Measurements from ENCODE around the gene KCNC3.

Gene KCNC3

DNA sequence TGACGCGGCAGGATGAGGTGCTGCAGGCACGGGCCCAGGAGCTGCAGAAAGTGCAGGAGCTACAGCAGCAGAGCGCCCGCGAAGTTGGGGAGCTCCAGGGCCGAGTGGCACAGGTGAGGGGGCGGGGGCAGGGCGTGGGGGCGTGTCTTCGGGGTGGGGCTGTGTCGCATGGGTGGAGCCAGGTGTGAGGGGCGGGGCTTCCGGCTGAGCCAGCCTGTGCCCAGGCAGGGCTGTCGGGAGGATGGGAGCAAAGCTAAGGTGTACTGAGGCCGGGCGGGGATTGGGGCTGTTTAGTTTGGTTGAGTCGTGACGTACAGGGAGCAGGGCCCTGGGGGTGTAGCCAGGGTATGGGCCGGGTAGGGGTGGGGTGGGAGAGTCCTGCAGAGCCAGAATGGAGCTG, 62.3 kb downstream of the KCNC3 start:
- Histone ChIP-seq H3K4me1 (ENCODE audit: control insufficient read depth in 5 of 5, insufficient read depth in 5 of 5, low read length in 5 of 5) (no peaks in the 10 kb centered on the region), H3K36me3 (ENCODE audit: control insufficient read depth in 5 of 5, insufficient read depth in 5 of 5, low read length in 5 of 5) (peaks cover 0 to 31% (median 17%) of the 10 kb centered on the region in 5 donors), H3K27me3 (ENCODE audit: control insufficient read depth in 5 of 5, insufficient read depth in 4 of 5, low read length in 5 of 5) (peaks cover 0 to 4% (median 0%) of the 10 kb centered on the region in 5 donors), H3K9ac (ENCODE audit: low read length in 5 of 5) (no peak overlapping the region), H3K4me3 (ENCODE audit: low read depth in 1 of 5, low read length in 5 of 5) (no peak overlapping the region), H3K27ac (ENCODE audit: low read depth, low read length) (no peak overlapping the region), H3K9me3 (ENCODE audit: control insufficient read depth in 5 of 5, low read length in 5 of 5) (peaks cover 0 to 3% (median 0%) of the 10 kb centered on the region in 5 donors)

DNA sequence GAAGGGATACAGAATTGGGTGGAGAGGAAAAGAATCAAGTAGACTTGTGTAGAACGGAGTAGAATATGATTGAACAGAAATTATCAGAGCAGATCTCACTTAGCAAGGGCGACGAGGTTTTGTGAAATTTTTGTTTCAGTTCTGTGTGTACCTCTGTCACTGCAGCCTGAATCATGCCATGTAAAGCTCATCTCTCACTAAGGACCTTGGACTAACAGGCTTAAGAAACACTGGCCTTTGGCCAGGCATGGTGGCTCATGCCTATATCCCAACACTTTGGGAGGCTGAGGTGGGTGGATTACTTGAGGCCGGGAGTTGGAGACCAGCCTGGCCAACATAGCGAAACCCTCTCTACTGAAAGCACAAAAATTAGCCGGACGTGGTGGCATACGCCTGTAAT, 63.1 kb downstream of the KCNC3 start:
- H3K27me3 ChIP-seq (ENCODE audit: control insufficient read depth in 5 of 5, insufficient read depth in 4 of 5, low read length in 5 of 5), result peaks cover 0 to 4% (median 0%) of the 10 kb centered on the region in 5 donors
- H3K9me3 ChIP-seq (ENCODE audit: control insufficient read depth in 5 of 5, low read length in 5 of 5), result peaks cover 0 to 3% (median 0%) of the 10 kb centered on the region in 5 donors
- peaks cover 0 to 30% (median 13%) of the 10 kb centered on the region in 5 donors for H3K36me3 ChIP-seq (ENCODE audit: control insufficient read depth in 5 of 5, insufficient read depth in 5 of 5, low read length in 5 of 5)
- H3K4me3 ChIP-seq (ENCODE audit: low read depth in 1 of 5, low read length in 5 of 5), result no peak overlapping the region
- no peak overlapping the region for H3K9ac ChIP-seq (ENCODE audit: low read length in 5 of 5)
- H3K4me1 ChIP-seq (ENCODE audit: control insufficient read depth in 5 of 5, insufficient read depth in 5 of 5, low read length in 5 of 5), result no peaks in the 10 kb centered on the region
- no peak overlapping the region for H3K27ac ChIP-seq (ENCODE audit: low read depth, low read length)

DNA sequence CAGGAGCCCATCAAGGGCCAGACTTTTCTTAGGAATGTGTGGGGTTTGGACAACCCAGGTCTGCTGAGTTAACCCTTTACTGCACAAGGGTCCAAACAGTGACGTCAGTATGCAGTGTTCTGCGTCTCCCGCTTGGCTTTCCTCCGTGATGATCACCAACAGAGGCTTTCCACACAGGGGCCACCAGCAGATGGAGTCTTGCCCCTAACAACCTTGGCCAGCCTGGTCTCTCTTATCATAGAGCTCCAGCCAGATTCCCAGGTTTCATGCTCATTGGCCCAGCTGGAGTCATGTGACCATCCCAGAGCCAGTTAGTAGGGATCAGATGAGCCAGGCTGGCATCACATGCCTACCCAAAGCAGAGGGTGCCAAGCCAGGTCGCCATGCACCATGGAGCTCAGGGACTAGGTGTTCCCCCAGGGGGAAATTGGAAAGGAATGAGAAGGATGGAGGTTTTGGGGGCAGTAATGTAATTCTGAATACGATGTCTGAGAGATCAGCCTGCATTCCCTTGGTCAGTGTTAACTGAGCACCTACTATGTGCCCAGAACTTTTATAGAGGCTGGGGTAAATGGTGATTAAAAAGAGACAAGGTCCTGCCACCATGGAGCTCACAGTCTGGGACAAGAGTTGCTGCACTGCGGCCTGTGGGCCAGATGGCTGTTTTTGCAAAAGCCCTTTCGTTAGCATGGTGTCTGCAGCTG, 64.5 kb downstream of the KCNC3 start:
- Histone ChIP-seq H3K36me3 (ENCODE audit: control insufficient read depth in 5 of 5, insufficient read depth in 5 of 5, low read length in 5 of 5) (peaks cover 0 to 32% (median 11%) of the 10 kb centered on the region in 5 donors), H3K27me3 (ENCODE audit: control insufficient read depth in 5 of 5, insufficient read depth in 4 of 5, low read length in 5 of 5) (peaks cover 0 to 4% (median 0%) of the 10 kb centered on the region in 5 donors), H3K4me1 (ENCODE audit: control insufficient read depth in 5 of 5, insufficient read depth in 5 of 5, low read length in 5 of 5) (no peaks in the 10 kb centered on the region), H3K9me3 (ENCODE audit: control insufficient read depth in 5 of 5, low read length in 5 of 5) (peaks cover 0 to 3% (median 0%) of the 10 kb centered on the region in 5 donors), H3K27ac (ENCODE audit: low read depth, low read length) (no peak overlapping the region), H3K4me3 (ENCODE audit: low read depth in 1 of 5, low read length in 5 of 5) (no peak overlapping the region), H3K9ac (ENCODE audit: low read length in 5 of 5) (no peak overlapping the region)

DNA sequence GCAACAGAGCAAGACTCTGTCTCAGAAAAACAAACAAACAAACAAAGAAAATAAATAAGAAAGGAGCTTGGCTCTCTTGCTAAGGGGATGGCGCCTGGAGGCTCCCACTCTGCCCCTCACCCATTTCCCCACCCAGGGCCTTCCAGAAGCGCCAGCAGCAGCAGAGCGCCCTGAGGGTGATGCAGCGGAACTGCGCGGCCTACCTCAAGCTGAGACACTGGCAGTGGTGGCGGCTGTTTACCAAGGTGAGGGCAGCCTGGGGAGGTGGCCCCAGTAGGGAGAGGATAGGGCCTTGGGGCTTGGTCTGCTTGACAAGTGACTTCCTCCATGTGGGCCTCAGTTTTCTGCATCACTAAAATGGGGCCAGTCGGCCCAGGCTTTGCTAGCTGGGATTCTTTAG, 66.0 kb downstream of the KCNC3 start:
- Histone ChIP-seq H3K9me3 (ENCODE audit: control insufficient read depth in 5 of 5, low read length in 5 of 5) (no peaks in the 10 kb centered on the region), H3K9ac (ENCODE audit: low read length in 5 of 5) (no peak overlapping the region), H3K27me3 (ENCODE audit: control insufficient read depth in 5 of 5, insufficient read depth in 4 of 5, low read length in 5 of 5) (peaks cover 0 to 4% (median 0%) of the 10 kb centered on the region in 5 donors), H3K4me3 (ENCODE audit: low read depth in 1 of 5, low read length in 5 of 5) (no peak overlapping the region), H3K27ac (ENCODE audit: low read depth, low read length) (no peak overlapping the region), H3K4me1 (ENCODE audit: control insufficient read depth in 5 of 5, insufficient read depth in 5 of 5, low read length in 5 of 5) (no peaks in the 10 kb centered on the region), H3K36me3 (ENCODE audit: control insufficient read depth in 5 of 5, insufficient read depth in 5 of 5, low read length in 5 of 5) (peaks cover 0 to 22% (median 6%) of the 10 kb centered on the region in 5 donors)
